LoVo (cell line): ENCODE results near the gene CLDN7.

ENCODE experiments used
- DNase-seq: peaks from one replicate; pipeline ENCODE4 v3.0.0-alpha.2; 2016; ENCODE audit warnings: low spot score

CLDN7 gene

GRCh38 chr17:7262192-7262934, at the start of gene CLDN7:
TSS of gene CLDN7 (minus strand) at chr17:7262478. CDS start at chr17:7262043, 435 bp downstream.
- peak; percentile 87 for DNase-seq

GRCh38 chr17:7311110-7311705, 48.9 kb upstream of the CLDN7 start:
- no peak for DNase-seq

- no peak for DNase-seq
Measured at GRCh38 chr17:7309628-7310027, 47.4 kb upstream of the CLDN7 start.

GRCh38 chr17:7308625-7309433, 46.6 kb upstream of the CLDN7 start:
- peak; percentile 82 for DNase-seq

GRCh38 chr17:7307686-7308624, 45.7 kb upstream of the CLDN7 start:
- no peak for DNase-seq

GRCh38 chr17:7306911-7307685, 44.8 kb upstream of the CLDN7 start, which contains the start of gene EIF5A:
TSS of gene EIF5A (plus strand) at chr17:7307628. CDS start at chr17:7309636, 2,008 bp downstream.
- DNase-seq = peak; percentile 100

GRCh38 chr17:7304179-7304578, 41.9 kb upstream of the CLDN7 start:
- DNase-seq = no peak

- DNase-seq = peak; percentile 89
Measured at GRCh38 chr17:7296189-7296861, 34.0 kb upstream of the CLDN7 start.

- DNase-seq = no peak
Measured at GRCh38 chr17:7295230-7296180, 33.2 kb upstream of the CLDN7 start.

- peak; percentile 86 for DNase-seq
Measured at GRCh38 chr17:7294614-7295153, 32.4 kb upstream of the CLDN7 start, which contains the start of gene YBX2. TSS of gene YBX2 (minus strand) at chr17:7294639. CDS start at chr17:7294500, 139 bp downstream.

GRCh38 chr17:7293816-7294613, 31.7 kb upstream of the CLDN7 start:
- peak; percentile 50 for DNase-seq

GRCh38 chr17:7293159-7293558, 30.9 kb upstream of the CLDN7 start:
- DNase-seq = no peak

GRCh38 chr17:7292729-7293128, 30.5 kb upstream of the CLDN7 start:
- DNase-seq = no peak

GRCh38 chr17:7292194-7292593, 29.9 kb upstream of the CLDN7 start:
- DNase-seq = no peak

- DNase-seq = no peak
Measured at GRCh38 chr17:7290685-7291084, 28.4 kb upstream of the CLDN7 start.

- DNase-seq = no peak
Measured at GRCh38 chr17:7290166-7290565, 27.9 kb upstream of the CLDN7 start.

- DNase-seq = no peak
Measured at GRCh38 chr17:7289256-7290032, 27.2 kb upstream of the CLDN7 start.
